Measurements from ENCODE around the gene SUCLG2.

The SUCLG2 gene

GRCh38 chr3:67692621-67693020 is 38.2 kb upstream of the SUCLG2 start:
- TF ChIP-seq TSHZ2 (CRISPR knock-in tag; IDR thresholded peaks at IDR 0.05) (no peak), SNAI2 (CRISPR knock-in tag; IDR thresholded peaks at IDR 0.05) (no peak), ISL1 (CRISPR knock-in tag; IDR thresholded peaks at IDR 0.05) (no peak), ZNF70 (CRISPR knock-in tag; IDR thresholded peaks at IDR 0.05) (no peak), ARNTL (CRISPR knock-in tag; IDR thresholded peaks at IDR 0.05; ENCODE audit: borderline replicate concordance, low read depth) (no peak)
- no peak for ATAC-seq

GRCh38 chr3:67691926-67692325 is 37.5 kb upstream of the SUCLG2 start:
- no peak for ATAC-seq
- TF ChIP-seq CSRNP3 (CRISPR knock-in tag; IDR thresholded peaks at IDR 0.05) (no peak), POU6F1 (CRISPR knock-in tag; IDR thresholded peaks at IDR 0.05; ENCODE audit: borderline replicate concordance, low read depth) (no peak), SNAI2 (CRISPR knock-in tag; IDR thresholded peaks at IDR 0.05) (no peak), ZNF565 (CRISPR knock-in tag; conservative IDR thresholded peaks at IDR 0.05; ENCODE audit: low read depth) (no peak), ZNF70 (CRISPR knock-in tag; IDR thresholded peaks at IDR 0.05) (no peak), GLIS3 (CRISPR knock-in tag; IDR thresholded peaks at IDR 0.05) (no peak), BACH2 (CRISPR knock-in tag; IDR thresholded peaks at IDR 0.05; ENCODE audit: borderline replicate concordance) (no peak), ISL1 (CRISPR knock-in tag; IDR thresholded peaks at IDR 0.05) (no peak), ZFP30 (CRISPR knock-in tag; IDR thresholded peaks at IDR 0.05) (no peak), ZC3H10 (CRISPR knock-in tag; IDR thresholded peaks at IDR 0.05) (no peak), TSHZ2 (CRISPR knock-in tag; IDR thresholded peaks at IDR 0.05) (no peak), TOX (CRISPR knock-in tag; IDR thresholded peaks at IDR 0.05; ENCODE audit: borderline replicate concordance) (no peak)

GRCh38 chr3:67691207-67691606 is 36.8 kb upstream of the SUCLG2 start:
- TF ChIP-seq TSHZ2 (CRISPR knock-in tag; IDR thresholded peaks at IDR 0.05) (no peak), SNAI2 (CRISPR knock-in tag; IDR thresholded peaks at IDR 0.05) (no peak), ZFP3 (CRISPR knock-in tag; IDR thresholded peaks at IDR 0.05) (no peak), RARB (CRISPR knock-in tag; IDR thresholded peaks at IDR 0.05) (no peak), POU6F1 (CRISPR knock-in tag; IDR thresholded peaks at IDR 0.05; ENCODE audit: borderline replicate concordance, low read depth) (no peak)
- no peak for ATAC-seq

Data from SK-N-SH treated with all-trans-retinoic acid at 6 μM for 48 hours (cell line).